ENCODE data around the gene PIGH.
"Not testable (repeated sequence)": the region's sequence is repeated elsewhere in the genome, so short reads cannot be mapped to it uniquely, and the experiment has no call there.

Gene PIGH

GRCh38 chr14:67599698-67600561 is at the start of gene PIGH:
Gene PIGH (minus strand): TSS chr14:67600268. CDS start chr14:67600203, 65 bp downstream.
- DNase-seq (ENCODE audit: low read depth in 2 of 3, low spot score in 1 of 3): peak; percentile 85 to 95 (median 91)

GRCh38 chr14:67646131-67646530 is 46.1 kb upstream of the PIGH start:
- no peak for DNase-seq (ENCODE audit: low read depth in 2 of 3, low spot score in 1 of 3)

- no peak for DNase-seq (ENCODE audit: low read depth in 2 of 3, low spot score in 1 of 3)
Observed at GRCh38 chr14:67645414-67645813, 45.3 kb upstream of the PIGH start.

GRCh38 chr14:67644428-67644827 is 44.4 kb upstream of the PIGH start:
- DNase-seq (ENCODE audit: low read depth in 2 of 3, low spot score in 1 of 3): no peak

GRCh38 chr14:67643713-67644112 is 43.6 kb upstream of the PIGH start:
- DNase-seq (ENCODE audit: low read depth in 2 of 3, low spot score in 1 of 3): no peak

GRCh38 chr14:67641902-67642749 is 42.1 kb upstream of the PIGH start:
- DNase-seq (ENCODE audit: low read depth in 2 of 3, low spot score in 1 of 3): no peak

- DNase-seq (ENCODE audit: low read depth in 2 of 3, low spot score in 1 of 3): no peak
Observed at GRCh38 chr14:67641480-67641879, 41.4 kb upstream of the PIGH start.

GRCh38 chr14:67638642-67639041 is 38.6 kb upstream of the PIGH start:
- DNase-seq (ENCODE audit: low read depth in 2 of 3, low spot score in 1 of 3): no peak

- DNase-seq (ENCODE audit: low read depth in 2 of 3, low spot score in 1 of 3): no peak
Observed at GRCh38 chr14:67636361-67636919, 36.4 kb upstream of the PIGH start.

- no peak for DNase-seq (ENCODE audit: low read depth in 2 of 3, low spot score in 1 of 3)
Observed at GRCh38 chr14:67633451-67634147, 33.5 kb upstream of the PIGH start.

GRCh38 chr14:67630938-67631337 is 30.9 kb upstream of the PIGH start:
- DNase-seq (ENCODE audit: low read depth in 2 of 3, low spot score in 1 of 3): no peak

- DNase-seq (ENCODE audit: low read depth in 2 of 3, low spot score in 1 of 3): no peak
Observed at GRCh38 chr14:67630186-67630585, 30.1 kb upstream of the PIGH start.

GRCh38 chr14:67627519-67627918 is 27.5 kb upstream of the PIGH start:
- no peak for DNase-seq (ENCODE audit: low read depth in 2 of 3, low spot score in 1 of 3)

GRCh38 chr14:67626131-67626530 is 26.1 kb upstream of the PIGH start:
- not testable (repeated sequence) for DNase-seq (ENCODE audit: low read depth in 2 of 3, low spot score in 1 of 3)

- DNase-seq (ENCODE audit: low read depth in 2 of 3, low spot score in 1 of 3): no peak
Observed at GRCh38 chr14:67623114-67623513, 23.0 kb upstream of the PIGH start.

GRCh38 chr14:67622675-67623074 is 22.6 kb upstream of the PIGH start:
- no peak for DNase-seq (ENCODE audit: low read depth in 2 of 3, low spot score in 1 of 3)

GRCh38 chr14:67620217-67620785 is 20.2 kb upstream of the PIGH start:
- no peak for DNase-seq (ENCODE audit: low read depth in 2 of 3, low spot score in 1 of 3)

GRCh38 chr14:67619446-67620216 is 19.6 kb upstream of the PIGH start, which contains the start of gene ARG2:
Gene ARG2 (plus strand): TSS chr14:67619920. CDS start chr14:67619978, 58 bp downstream.
- DNase-seq (ENCODE audit: low read depth in 2 of 3, low spot score in 1 of 3): peak; percentile 89 to 97 (median 97)

GRCh38 chr14:67618617-67619063 is 18.6 kb upstream of the PIGH start:
- no peak for DNase-seq (ENCODE audit: low read depth in 2 of 3, low spot score in 1 of 3)

- DNase-seq (ENCODE audit: low read depth in 2 of 3, low spot score in 1 of 3): no peak
Observed at GRCh38 chr14:67610491-67610890, 10.4 kb upstream of the PIGH start.

Measured in stimulated activated CD4-positive, alpha-beta T cell treated with anti-CD3 and anti-CD28 coated beads, Interleukin-12 subunit alpha, Interleukin-12 subunit beta, amount 100 ng/mL, for 48 hours (primary cell).